IMR-90 (cell line): Measurements from ENCODE around the gene SLC31A1. TPM values are rescaled to one million over a fixed set of nuclear protein-coding genes. Genes with fewer than 3 reads are reported as not detected.

Source experiments
- ATAC-seq: fragments of 200-7000 bp; cut with Tn5 transposase; 2 replicates; pipeline ENCODE4 v1.9.1; 2020; ENCODE audit warnings: low read depth, mild to moderate bottlenecking, moderate library complexity
- BruUV-seq: library from RNA; stranded (reverse); fragments of 400-500 nt; replicated peaks from 2 replicates; lab custom pipeline; 2021; lab: Mats Ljungman, UMichigan
- CTCF ChIA-PET: fragments of 300-600 bp; formaldehyde crosslinking; extraction: SDS; loops from one replicate; lab custom pipeline; 2021; ENCODE audit warnings: antibody characterized with exemption; lab: Yijun Ruan, JAX
- POLR2A ChIA-PET: fragments of 300-600 bp; sonication (Branson Sonifier 250); formaldehyde crosslinking; loops from one replicate; lab custom pipeline; 2022; ENCODE audit warnings: antibody characterized with exemption; ENCODE audit not compliant: unreplicated experiment; lab: Charles Lee
- DNase-seq: peaks from one replicate; pipeline ENCODE4 v3.0.0; 2013
- H2AFZ ChIP-seq: replicated peaks from 2 replicates; pipeline ENCODE3; 2013; ENCODE audit warnings: low read length, mild to moderate bottlenecking; ENCODE audit not compliant: poor library complexity
- H2AK5ac ChIP-seq: 2 replicates; pipeline ENCODE4 v1.6.1; 2013; ENCODE audit warnings: low read depth, low read length, inconsistent platforms
- H2AK9ac ChIP-seq: replicated peaks from 2 replicates; pipeline ENCODE3; 2013; ENCODE audit warnings: mild to moderate bottlenecking, low read depth, low read length, moderate library complexity; ENCODE audit not compliant: poor library complexity
- H2BK120ac ChIP-seq: 2 replicates; pipeline ENCODE4 v1.6.1; 2013; ENCODE audit warnings: low read depth, low read length, inconsistent platforms
- H2BK15ac ChIP-seq: 3 replicates; pipeline ENCODE4 v1.6.1; 2013; ENCODE audit warnings: low read depth, low read length, inconsistent platforms
- H2BK20ac ChIP-seq: 2 replicates; pipeline ENCODE4 v1.6.1; 2013; ENCODE audit warnings: low read depth, mild to moderate bottlenecking, inconsistent platforms, low read length, moderate library complexity
- H2BK5ac ChIP-seq: 2 replicates; pipeline ENCODE4 v1.6.1; 2013; ENCODE audit warnings: mild to moderate bottlenecking, low read depth, low read length, inconsistent platforms; ENCODE audit not compliant: poor library complexity, severe bottlenecking
- H3K14ac ChIP-seq: replicated peaks from 2 replicates; pipeline ENCODE4 v1.6.1; 2013; ENCODE audit warnings: low read depth, low read length, inconsistent platforms
- H3K18ac ChIP-seq: 2 replicates; pipeline ENCODE4 v1.6.1; 2013; ENCODE audit warnings: low read depth, low read length, control low read depth
- H3K23ac ChIP-seq: 2 replicates; pipeline ENCODE4 v1.6.1; 2013; ENCODE audit warnings: low read depth, low read length, inconsistent platforms
- H3K27ac ChIP-seq: 2 replicates; pipeline ENCODE4 v1.5.1; 2013; ENCODE audit warnings: mild to moderate bottlenecking, control low read depth, low read length; ENCODE audit not compliant: insufficient read depth
- H3K27me3 ChIP-seq: 2 replicates; pipeline ENCODE4 v1.6.1; 2013; ENCODE audit warnings: low read length; ENCODE audit not compliant: control insufficient read depth, insufficient read depth
- H3K36me3 ChIP-seq: 2 replicates; pipeline ENCODE4 v1.6.1; 2013; ENCODE audit warnings: low read length, mixed read lengths; ENCODE audit not compliant: control insufficient read depth, insufficient read depth
- H3K4ac ChIP-seq: 2 replicates; pipeline ENCODE4 v1.6.1; 2013; ENCODE audit warnings: low read depth, low read length, inconsistent platforms
- H3K4me1 ChIP-seq: 2 replicates; pipeline ENCODE4 v1.6.1; 2013; ENCODE audit warnings: low read length, mixed read lengths; ENCODE audit not compliant: control insufficient read depth, insufficient read depth
- H3K4me2 ChIP-seq: 2 replicates; pipeline ENCODE4 v1.6.1; 2013; ENCODE audit warnings: low read depth, mild to moderate bottlenecking, control low read depth, low read length, moderate library complexity
- H3K4me3 ChIP-seq: 2 replicates; pipeline ENCODE4 v1.5.1; 2013; ENCODE audit warnings: low read depth, mild to moderate bottlenecking, control low read depth, low read length, moderate library complexity; ENCODE audit not compliant: insufficient read depth
- H3K56ac ChIP-seq: 2 replicates; pipeline ENCODE4 v1.6.1; 2013; ENCODE audit warnings: low read length, inconsistent platforms; ENCODE audit not compliant: insufficient read depth; ENCODE audit errors: extremely low read depth
- H3K79me1 ChIP-seq, 2 experiments: 2 replicates each; pipeline ENCODE4 v1.6.1; 2013; ENCODE audit warnings: low read length in 2 of 2, inconsistent platforms in 1 of 2, low read depth in 1 of 2
- H3K9ac ChIP-seq: 2 replicates; pipeline ENCODE4 v1.6.1; 2013; ENCODE audit warnings: low read depth, low read length, control low read depth
- H3K9me1 ChIP-seq: 2 replicates; pipeline ENCODE4 v1.6.1; 2013; ENCODE audit warnings: low read length, inconsistent platforms; ENCODE audit not compliant: insufficient read depth
- H3K9me3 ChIP-seq: 2 replicates; pipeline ENCODE4 v1.6.1; 2013; ENCODE audit warnings: low read length; ENCODE audit not compliant: control insufficient read depth, insufficient read depth
- H4K20me1 ChIP-seq: 2 replicates; pipeline ENCODE4 v1.6.1; 2013; ENCODE audit warnings: low read length, inconsistent platforms; ENCODE audit not compliant: insufficient read depth
- H4K5ac ChIP-seq: 2 replicates; pipeline ENCODE4 v1.6.1; 2013; ENCODE audit warnings: mild to moderate bottlenecking, low read depth, low read length, control low read depth
- H4K8ac ChIP-seq, 2 experiments: 2 replicates each; pipeline ENCODE4 v1.6.1; 2013; ENCODE audit warnings: low read depth in 2 of 2, low read length in 2 of 2, control low read depth in 1 of 2, inconsistent platforms in 1 of 2
- H4K91ac ChIP-seq: 2 replicates; pipeline ENCODE4 v1.6.1; 2013; ENCODE audit warnings: low read depth, low read length, inconsistent platforms; ENCODE audit not compliant: insufficient read depth
- BHLHE40 ChIP-seq: fragments of 150-350 bp; IDR thresholded peaks from 2 replicates; pipeline ENCODE4 v1.6.1; 2016; ENCODE audit warnings: mild to moderate bottlenecking, low read depth, low read length
- CHD1 ChIP-seq: IDR thresholded peaks from 2 replicates; pipeline ENCODE4 v1.6.1; 2012; ENCODE audit warnings: low read depth, low read length, improper control_type of control experiment
- MAFK ChIP-seq: IDR thresholded peaks from 2 replicates; pipeline ENCODE4 v1.6.1; 2012; ENCODE audit warnings: low read depth, low read length, improper control_type of control experiment
- MAZ ChIP-seq: IDR thresholded peaks from 2 replicates; pipeline ENCODE4 v1.6.1; 2012; ENCODE audit warnings: low read depth, mild to moderate bottlenecking, low read length, improper control_type of control experiment, moderate library complexity, borderline replicate concordance
- MXI1 ChIP-seq: IDR thresholded peaks from 2 replicates; pipeline ENCODE4 v1.6.1; 2012; ENCODE audit warnings: low read depth, mild to moderate bottlenecking, low read length, moderate library complexity, borderline replicate concordance
- NFE2L2 ChIP-seq: fragments of 150-350 bp; IDR thresholded peaks from 2 replicates; pipeline ENCODE4 v1.6.1; 2016; ENCODE audit warnings: low read depth, mild to moderate bottlenecking, low read length
- POLR2A ChIP-seq: IDR thresholded peaks from 2 replicates; pipeline ENCODE4 v1.6.1; 2012; ENCODE audit warnings: mild to moderate bottlenecking, low read depth, low read length
- RAD21 ChIP-seq: IDR thresholded peaks from 2 replicates; pipeline ENCODE4 v1.6.1; 2012; ENCODE audit warnings: low read length, improper control_type of control experiment
- RFX5 ChIP-seq: IDR thresholded peaks from 2 replicates; pipeline ENCODE4 v1.8.0; 2012; ENCODE audit warnings: low read depth, mild to moderate bottlenecking, low read length, moderate library complexity
- SMC3 ChIP-seq: fragments of 150-350 bp; IDR thresholded peaks from 2 replicates; pipeline ENCODE4 v1.6.1; 2016; ENCODE audit warnings: low read depth, mild to moderate bottlenecking, antibody characterized with exemption, low read length, moderate library complexity
- WGBS, 2 experiments: methylation state at CpG; one replicate each; pipeline versions ENCODE4 v1.1.5 to v1.1.7; 2013; ENCODE audit warnings: missing lambda C conversion rate in 2 of 2; ENCODE audit not compliant: insufficient read length in 1 of 2; ENCODE audit errors: extremely low coverage in 2 of 2; 5-methylcytosine and 5-hydroxymethylcytosine counted together
- dilution Hi-C: fragments of 300-500 bp; cut with HindIII; formaldehyde crosslinking; loops from one replicate; pipeline ENCODE4 v1.14.3; 2018; ENCODE audit warnings: low sequenced_read_pairs; ENCODE audit not compliant: unreplicated experiment
- in situ Hi-C: fragments of 300-500 bp; cut with MboI; formaldehyde crosslinking; loops from 3 replicates; pipeline ENCODE4 v1.14.3; 2019; ENCODE audit warnings: low sequenced_read_pairs, inconsistent platforms, mixed read lengths
- intact Hi-C: fragments of 100-400 bp; cut with micrococcal nuclease; formaldehyde crosslinking; loops from 2 replicates; pipeline ENCODE4 v1.10.0; 2022
- polyA plus RNA-seq, 3 experiments: library from polyadenylated mRNA; depleted of rRNA; stranded (reverse); fragments of >200 nt; gene quantifications; 2 replicates each; pipeline ENCODE4 v1.2.3, GENCODE V29; 2012; ENCODE audit warnings: low replicate concordance in 1 of 3
- total RNA-seq: library from RNA; depleted of rRNA; stranded (reverse); fragments of >200 nt; gene quantifications from 2 replicates; pipeline ENCODE4 v1.2.3, GENCODE V29; 2012
- TF ChIP-seq, protein P1 (sequence below): fragments of 150-350 bp; IDR thresholded peaks from 2 replicates; pipeline ENCODE4 v1.6.1; 2016; ENCODE audit warnings: low read depth, mild to moderate bottlenecking, low read length, moderate library complexity, borderline replicate concordance
- TF ChIP-seq, protein P2 (sequence below): fragments of 150-350 bp; IDR thresholded peaks from 2 replicates; pipeline ENCODE4 v1.6.1; 2017; ENCODE audit warnings: mild to moderate bottlenecking, antibody characterized with exemption, low read length, low read depth

SLC31A1 gene
- total and polyA plus RNA-seq, 2 of the 4 experiments (the other 2 are of a cell fraction) = 17.9 to 23.3 TPM

DNA sequence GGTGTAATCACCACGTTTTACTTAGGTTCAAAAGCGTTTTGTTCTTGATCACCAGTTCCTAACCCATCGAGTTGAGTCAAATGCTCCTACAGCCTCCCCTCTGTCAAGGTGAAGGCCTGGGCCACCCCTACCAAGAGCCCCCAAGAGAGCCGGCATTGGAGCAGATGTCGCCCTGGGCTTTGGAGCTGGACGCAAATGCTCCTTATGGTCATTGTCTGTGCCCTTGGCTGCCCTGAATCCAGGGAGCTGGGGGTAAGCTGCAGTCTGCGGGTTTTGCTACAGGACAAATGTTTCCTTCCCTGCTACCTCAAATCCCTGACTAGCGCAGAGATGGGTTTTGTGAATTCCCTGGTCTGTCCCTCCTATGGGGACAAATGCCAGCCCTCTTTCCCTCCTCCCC lies 77.0 kb downstream of the SLC31A1 start:
- CTCF ChIA-PET = no interaction called here
- no TSS peak for BruUV-seq

More for the DNA sequence above, 77.0 kb downstream of the SLC31A1 start:
- no peak overlapping the region for H3K56ac ChIP-seq
- in situ Hi-C loops = no loop called here
- H3K27ac ChIP-seq = no peak overlapping the region
- H3K9me1 ChIP-seq = peaks cover 2% of the 10 kb centered on the region
- H3K36me3 ChIP-seq = peaks cover 1% of the 10 kb centered on the region; the same call in 1 of the 2 replicates
- intact Hi-C loops = no loop called here
- H4K8ac ChIP-seq = no peak overlapping the region
- H2AK5ac ChIP-seq = no peak overlapping the region
- no peak overlapping the region for H2BK5ac ChIP-seq
- no peaks in the 10 kb centered on the region; a peak in 1 of 4 replicates for H3K79me1 ChIP-seq
- dilution Hi-C loops = no loop called here
- no peak overlapping the region for H2BK120ac ChIP-seq
- peaks cover 30% of the 10 kb centered on the region for H3K27me3 ChIP-seq
- H3K9me3 ChIP-seq = no peaks in the 10 kb centered on the region
- H4K5ac ChIP-seq = no peak overlapping the region
- H2AFZ ChIP-seq = no peak overlapping the region
- H3K4me3 ChIP-seq = no peak overlapping the region
- H4K91ac ChIP-seq = no peak overlapping the region
- peaks cover 3% of the 10 kb centered on the region; the same call in 1 of the 2 replicates for H4K20me1 ChIP-seq
- no peak overlapping the region for H3K4me2 ChIP-seq
- H2BK20ac ChIP-seq = no peak overlapping the region
- TF ChIP-seq, protein P1, sequence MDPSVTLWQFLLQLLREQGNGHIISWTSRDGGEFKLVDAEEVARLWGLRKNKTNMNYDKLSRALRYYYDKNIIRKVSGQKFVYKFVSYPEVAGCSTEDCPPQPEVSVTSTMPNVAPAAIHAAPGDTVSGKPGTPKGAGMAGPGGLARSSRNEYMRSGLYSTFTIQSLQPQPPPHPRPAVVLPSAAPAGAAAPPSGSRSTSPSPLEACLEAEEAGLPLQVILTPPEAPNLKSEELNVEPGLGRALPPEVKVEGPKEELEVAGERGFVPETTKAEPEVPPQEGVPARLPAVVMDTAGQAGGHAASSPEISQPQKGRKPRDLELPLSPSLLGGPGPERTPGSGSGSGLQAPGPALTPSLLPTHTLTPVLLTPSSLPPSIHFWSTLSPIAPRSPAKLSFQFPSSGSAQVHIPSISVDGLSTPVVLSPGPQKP = no peak
- TF ChIP-seq SMC3 = no peak
- TF ChIP-seq NFE2L2 = no peak
- no peak for TF ChIP-seq CHD1
- TF ChIP-seq MAFK = no peak
- TF ChIP-seq MXI1 = no peak
- no peak for TF ChIP-seq RAD21
- TF ChIP-seq RFX5 = no peak
- TF ChIP-seq MAZ = no peak
- TF ChIP-seq POLR2A = no peak
- no peak for TF ChIP-seq BHLHE40
- TF ChIP-seq, protein P2, sequence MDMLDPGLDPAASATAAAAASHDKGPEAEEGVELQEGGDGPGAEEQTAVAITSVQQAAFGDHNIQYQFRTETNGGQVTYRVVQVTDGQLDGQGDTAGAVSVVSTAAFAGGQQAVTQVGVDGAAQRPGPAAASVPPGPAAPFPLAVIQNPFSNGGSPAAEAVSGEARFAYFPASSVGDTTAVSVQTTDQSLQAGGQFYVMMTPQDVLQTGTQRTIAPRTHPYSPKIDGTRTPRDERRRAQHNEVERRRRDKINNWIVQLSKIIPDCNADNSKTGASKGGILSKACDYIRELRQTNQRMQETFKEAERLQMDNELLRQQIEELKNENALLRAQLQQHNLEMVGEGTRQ = no peak
- no peak overlapping the region for H3K9ac ChIP-seq
- ATAC-seq = no peak
- H3K23ac ChIP-seq = no peak overlapping the region
- no peak overlapping the region for H2AK9ac ChIP-seq
- H3K4ac ChIP-seq = no peak overlapping the region
- H3K4me1 ChIP-seq = peaks cover 3% of the 10 kb centered on the region; the same call in 1 of the 2 replicates
- H3K18ac ChIP-seq = no peak overlapping the region
- no peak overlapping the region for H2BK15ac ChIP-seq
- POLR2A ChIA-PET = no interaction called here
- WGBS, 2 experiments = 100% methylated on average over 1 of the region's 8 CpGs; no CpG with 5 or more reads in 1 of the 2 experiments
- DNase-seq = no peak
- no peak overlapping the region for H3K14ac ChIP-seq
